Measurements from ENCODE around the gene FEM1B. TPM values are rescaled to one million over a fixed set of nuclear protein-coding genes. Genes with fewer than 3 reads are reported as not detected.

FEM1B gene
- total and polyA plus RNA-seq, 2 of the 8 experiments (the other 6 are each of a cell fraction or from before 2014, with no cell fraction given) = 36.1 to 83.8 TPM

GRCh38 chr15:68230157-68231100, 47.1 kb upstream of the FEM1B start:
- peaks cover 4% of the 10 kb centered on the region in 2 experiments for H4K20me1 ChIP-seq (replicated peaks in 1 of 2; ENCODE audit: control insufficient read depth in 1 of 2, insufficient read depth in 2 of 2, low read length in 2 of 2)
- H2BK20ac ChIP-seq (ENCODE audit: low read length) = no peak overlapping the region
- ChIA-PET POLR2A (ENCODE audit: partially characterized antibody) (interaction anchor here (0.9 to 4.6 kb wide), 9 partner anchors 12 to 82 kb away, joined by 3 to 38 read pairs (median 6); partner anchors contain the start of genes CALML4 and FEM1B), CTCF (ENCODE audit: partially characterized antibody) (interaction anchor here (3.7 to 6.3 kb wide), 3 partner anchors 23 to 85 kb away, joined by 13 to 26 read pairs (median 20); no protein-coding TSS in a partner anchor)
- DNase-seq (ENCODE audit: low read depth in 1 of 2, low spot score in 2 of 2) (peak in 1 of 2 experiments; percentile 40), FAIRE-seq (no peak)
- no peaks in the 10 kb centered on the region for H3K9me3 ChIP-seq (ENCODE audit: insufficient read depth in 2 of 2, low read depth in 1 of 2, low read length in 1 of 2)
- H3K27ac ChIP-seq (ENCODE audit: low read depth, low read length) = no peak overlapping the region
- no peak overlapping the region for H3K14ac ChIP-seq (ENCODE audit: insufficient read length)
- H4K8ac ChIP-seq (ENCODE audit: extremely low read depth, insufficient read depth, low read length) = peak overlapping the region; percentile 26
- no peak overlapping the region for H4K91ac ChIP-seq (replicated peaks; ENCODE audit: insufficient read length, low read length)
- H2BK15ac ChIP-seq (ENCODE audit: low read length) = peak overlapping the region; percentile 94; the same call in 1 of the 2 replicates
- H3K23me2 ChIP-seq (ENCODE audit: low read depth, low read length) = peaks cover 13% of the 10 kb centered on the region
- no peak overlapping the region; the same call in 1 of the 2 replicates for H2BK12ac ChIP-seq (ENCODE audit: low read depth, low read length)
- 0 out of 2 replicates have a peak overlapping the region, but pooled peaks have one; percentile 43 for H2AFZ ChIP-seq (ENCODE audit: low read length)
- peak overlapping the region; percentile 97 to 99 for H3K4me2 ChIP-seq (ENCODE audit: insufficient read depth in 1 of 2, low read depth in 2 of 2, low read length in 2 of 2)
- peak overlapping the region; percentile 76 for H2BK120ac ChIP-seq (replicated peaks; ENCODE audit: low read depth, low read length)
- peak overlapping the region; percentile 79; the same call in 1 of the 2 replicates for H2BK5ac ChIP-seq (ENCODE audit: low read depth, low read length)
- no peaks in the 10 kb centered on the region for H3K36me3 ChIP-seq (ENCODE audit: control insufficient read depth in 2 of 4, insufficient read depth in 4 of 4, low read length in 3 of 4)
- peaks cover 0 to 2% (median 0%) of the 10 kb centered on the region in 4 experiments; a peak in 1 of 7 replicates for H3K27me3 ChIP-seq (replicated peaks in 1 of 4; ENCODE audit: control insufficient read depth in 3 of 4, extremely low read depth in 1 of 4, insufficient read depth in 3 of 4, low read length in 3 of 4)
- no peak overlapping the region for H3K23ac ChIP-seq (ENCODE audit: insufficient read length)
- H2AK5ac ChIP-seq (ENCODE audit: low read depth, low read length) = no peak overlapping the region
- H3K9ac ChIP-seq (replicated peaks in 1 of 4; ENCODE audit: extremely low read depth in 1 of 4, low read depth in 3 of 4, low read length in 3 of 4) = peak overlapping the region in 3 of 4 experiments; percentile 35 to 71 (median 59); a peak in 6 of 7 replicates
- peaks cover 16% of the 10 kb centered on the region for H3K79me1 ChIP-seq (ENCODE audit: low read depth, low read length)
- WGBS, 2 experiments (ENCODE audit: extremely low coverage in 1 of 2, insufficient coverage in 1 of 2, insufficient read length in 1 of 2, insufficient replicate concordance in 2 of 2, low coverage in 1 of 2, low lambda C conversion rate in 2 of 2, missing lambda C conversion rate in 1 of 2) = 71% methylated on average over 20 of the region's 20 CpGs; no CpG with 5 or more reads in 1 of the 2 experiments
- no peak overlapping the region for H3K56ac ChIP-seq (replicated peaks; ENCODE audit: insufficient read length, low read depth, low read length)
- peak overlapping the region; percentile 95 for H3K18ac ChIP-seq (ENCODE audit: extremely low read depth, low read length)
- no peak overlapping the region for H4K5ac ChIP-seq (ENCODE audit: insufficient read length, low read depth, low read length)
- H3K4me3 ChIP-seq (ENCODE audit: extremely low read depth in 1 of 4, insufficient read depth in 2 of 4, low read depth in 3 of 4, low read length in 4 of 4) = peak overlapping the region; percentile 51 to 92 (median 69)
- peaks cover 7 to 17% (median 11%) of the 10 kb centered on the region in 4 experiments for H3K4me1 ChIP-seq (replicated peaks in 1 of 4; ENCODE audit: control insufficient read depth in 3 of 4, insufficient read depth in 4 of 4, low read length in 3 of 4)
- H3K79me2 ChIP-seq (ENCODE audit: control insufficient read depth in 1 of 2, insufficient read depth in 2 of 2, low read length in 2 of 2) = peaks cover 15 to 35% of the 10 kb centered on the region in 2 experiments
- peak overlapping the region; percentile 75 for H3K4ac ChIP-seq (replicated peaks; ENCODE audit: insufficient read length, low read depth, low read length)
- no peak for TF ChIP-seq MAX (IDR thresholded peaks at IDR 0.05)
- no peak for TF ChIP-seq POU5F1 (IDR thresholded peaks at IDR 0.05; ENCODE audit: low read depth, low read length)
- no peak for TF ChIP-seq SIN3A (conservative IDR thresholded peaks at IDR 0.05 in 1 of 2, IDR thresholded peaks at IDR 0.05 in 1 of 2; ENCODE audit: low read depth in 1 of 2, low read length in 2 of 2)
- TF ChIP-seq GTF2F1 (IDR thresholded peaks at IDR 0.05; ENCODE audit: borderline replicate concordance, low read depth, low read length) = no peak
- no peak for TF ChIP-seq EZH2 (IDR thresholded peaks at IDR 0.05; ENCODE audit: low read depth, low read length, severe bottlenecking)
- TF ChIP-seq BRCA1 (IDR thresholded peaks at IDR 0.05; ENCODE audit: low read depth, low read length) = no peak
- no peak for TF ChIP-seq JUN (IDR thresholded peaks at IDR 0.05; ENCODE audit: low read depth, low read length)
- no peak for TF ChIP-seq SP4 (IDR thresholded peaks at IDR 0.05; ENCODE audit: low read length)
- TF ChIP-seq CEBPB (IDR thresholded peaks at IDR 0.05; ENCODE audit: low read depth, low read length) = no peak
- TF ChIP-seq CTBP2 (IDR thresholded peaks at IDR 0.05; ENCODE audit: borderline replicate concordance, insufficient read depth, insufficient read length, low read length) = no peak

Data from H1 (cell line).